Neural progenitor cell (in vitro differentiated cells): ENCODE measurements around the gene HTR2B.

Experiments
- EZH2 ChIP-seq: fragments of 200-600 bp; sonication (generic); IDR thresholded peaks from 2 replicates; pipeline ENCODE4 v1.6.1; 2017; ENCODE audit warnings: antibody characterized with exemption, mild to moderate bottlenecking, moderate library complexity
- TF ChIP-seq, protein P1 (sequence below): fragments of 200-600 bp; sonication (generic); IDR thresholded peaks from 2 replicates; pipeline ENCODE4 v1.5.1; 2017; ENCODE audit warnings: antibody characterized with exemption, mild to moderate bottlenecking

DNA sequence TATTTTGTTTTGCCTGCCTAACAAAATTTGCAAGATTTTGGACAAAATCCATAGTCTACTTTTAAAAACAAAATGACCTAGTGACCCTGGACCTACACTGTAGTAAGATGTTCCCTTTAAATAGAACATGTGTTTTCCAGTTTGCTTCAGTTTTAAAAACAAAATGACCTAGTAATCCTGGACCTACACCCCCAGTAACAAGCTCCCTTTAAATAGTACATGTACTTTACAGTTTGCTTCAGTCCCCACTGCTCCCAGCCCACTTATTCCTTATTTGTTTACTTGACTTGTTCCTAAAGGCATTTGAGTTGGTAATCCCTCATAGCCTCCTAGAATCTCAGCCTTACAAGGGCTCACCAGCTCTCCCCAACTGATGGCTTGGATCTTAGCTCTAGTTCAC lies 34.5 kb upstream of the HTR2B start:
- no peak for TF ChIP-seq EZH2
- TF ChIP-seq, protein P1, sequence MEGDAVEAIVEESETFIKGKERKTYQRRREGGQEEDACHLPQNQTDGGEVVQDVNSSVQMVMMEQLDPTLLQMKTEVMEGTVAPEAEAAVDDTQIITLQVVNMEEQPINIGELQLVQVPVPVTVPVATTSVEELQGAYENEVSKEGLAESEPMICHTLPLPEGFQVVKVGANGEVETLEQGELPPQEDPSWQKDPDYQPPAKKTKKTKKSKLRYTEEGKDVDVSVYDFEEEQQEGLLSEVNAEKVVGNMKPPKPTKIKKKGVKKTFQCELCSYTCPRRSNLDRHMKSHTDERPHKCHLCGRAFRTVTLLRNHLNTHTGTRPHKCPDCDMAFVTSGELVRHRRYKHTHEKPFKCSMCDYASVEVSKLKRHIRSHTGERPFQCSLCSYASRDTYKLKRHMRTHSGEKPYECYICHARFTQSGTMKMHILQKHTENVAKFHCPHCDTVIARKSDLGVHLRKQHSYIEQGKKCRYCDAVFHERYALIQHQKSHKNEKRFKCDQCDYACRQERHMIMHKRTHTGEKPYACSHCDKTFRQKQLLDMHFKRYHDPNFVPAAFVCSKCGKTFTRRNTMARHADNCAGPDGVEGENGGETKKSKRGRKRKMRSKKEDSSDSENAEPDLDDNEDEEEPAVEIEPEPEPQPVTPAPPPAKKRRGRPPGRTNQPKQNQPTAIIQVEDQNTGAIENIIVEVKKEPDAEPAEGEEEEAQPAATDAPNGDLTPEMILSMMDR, result no peak
